WI38 (cell line): Measurements from ENCODE around the gene WWOX.

ENCODE experiments used
- H3K4me3 ChIP-seq: 2 replicates; pipeline ENCODE4 v1.5.1; 2011; ENCODE audit warnings: low read depth, mild to moderate bottlenecking, control low read depth, low read length
- TF ChIP-seq, protein P1 (sequence below): IDR thresholded peaks from 2 replicates; pipeline ENCODE4 v1.5.1; 2012; ENCODE audit warnings: low read depth, mild to moderate bottlenecking, control low read depth, low read length

WWOX gene

DNA sequence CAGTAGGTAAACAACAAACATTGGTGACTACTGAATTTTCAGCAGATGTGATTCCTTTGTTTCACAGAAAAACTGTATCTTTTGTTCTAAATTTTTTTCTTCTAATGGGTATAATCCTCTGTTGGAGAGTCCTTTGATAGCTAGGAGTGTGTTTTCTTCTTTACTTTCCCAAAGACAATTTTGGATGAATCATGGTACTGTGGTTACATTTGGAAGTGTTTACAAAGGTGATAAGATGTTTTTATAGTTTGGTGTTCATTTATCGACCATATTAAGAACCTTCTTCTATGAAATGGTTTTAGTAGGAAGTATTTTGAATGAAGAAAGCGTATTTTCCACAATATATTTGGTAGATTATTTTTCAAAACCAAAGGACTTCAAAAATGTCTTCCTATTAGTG is 333.7 kb downstream of the WWOX start:
- TF ChIP-seq, protein P1, sequence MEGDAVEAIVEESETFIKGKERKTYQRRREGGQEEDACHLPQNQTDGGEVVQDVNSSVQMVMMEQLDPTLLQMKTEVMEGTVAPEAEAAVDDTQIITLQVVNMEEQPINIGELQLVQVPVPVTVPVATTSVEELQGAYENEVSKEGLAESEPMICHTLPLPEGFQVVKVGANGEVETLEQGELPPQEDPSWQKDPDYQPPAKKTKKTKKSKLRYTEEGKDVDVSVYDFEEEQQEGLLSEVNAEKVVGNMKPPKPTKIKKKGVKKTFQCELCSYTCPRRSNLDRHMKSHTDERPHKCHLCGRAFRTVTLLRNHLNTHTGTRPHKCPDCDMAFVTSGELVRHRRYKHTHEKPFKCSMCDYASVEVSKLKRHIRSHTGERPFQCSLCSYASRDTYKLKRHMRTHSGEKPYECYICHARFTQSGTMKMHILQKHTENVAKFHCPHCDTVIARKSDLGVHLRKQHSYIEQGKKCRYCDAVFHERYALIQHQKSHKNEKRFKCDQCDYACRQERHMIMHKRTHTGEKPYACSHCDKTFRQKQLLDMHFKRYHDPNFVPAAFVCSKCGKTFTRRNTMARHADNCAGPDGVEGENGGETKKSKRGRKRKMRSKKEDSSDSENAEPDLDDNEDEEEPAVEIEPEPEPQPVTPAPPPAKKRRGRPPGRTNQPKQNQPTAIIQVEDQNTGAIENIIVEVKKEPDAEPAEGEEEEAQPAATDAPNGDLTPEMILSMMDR: no peak
- H3K4me3 ChIP-seq: no peak overlapping the region

DNA sequence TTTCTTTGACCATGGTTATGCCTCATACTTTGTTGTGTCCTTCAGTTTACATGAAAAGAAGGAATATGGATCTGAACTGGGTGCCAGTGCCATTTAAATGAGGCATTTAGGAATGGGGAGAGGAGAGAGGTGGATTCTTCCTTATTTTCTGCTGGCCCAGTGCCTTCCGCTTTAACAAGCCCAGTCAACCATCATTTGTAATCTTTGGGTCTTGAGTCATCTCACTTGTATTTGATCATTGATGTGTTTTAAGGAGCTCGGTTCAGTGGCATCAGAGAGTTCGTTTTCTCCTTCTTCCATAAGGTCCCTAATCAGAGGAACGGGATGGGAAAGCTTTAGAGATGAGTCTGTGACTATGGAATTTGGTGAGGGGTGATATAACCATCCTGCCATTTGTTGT is 334.9 kb downstream of the WWOX start:
- TF ChIP-seq, protein P1: no peak
- no peak overlapping the region for H3K4me3 ChIP-seq

DNA sequence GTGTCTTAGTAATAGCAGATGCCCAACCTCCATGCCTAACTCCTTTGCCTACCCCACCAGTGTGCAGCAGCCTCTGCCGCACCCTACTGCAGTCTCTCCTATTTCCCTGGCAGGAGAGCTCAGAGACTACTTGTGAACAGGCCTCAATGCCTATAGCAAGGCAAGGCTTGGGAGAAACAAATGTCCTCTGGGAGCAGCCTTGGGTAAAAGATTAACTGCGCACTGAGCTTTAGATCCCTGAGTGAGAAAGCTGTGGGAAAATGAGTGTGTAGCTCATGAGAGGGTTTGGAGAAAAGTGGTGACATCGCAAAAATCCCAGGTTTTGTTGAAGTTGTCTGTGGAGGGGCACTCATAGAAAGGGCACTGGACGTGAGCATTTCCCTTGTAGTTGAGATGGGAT is 335.8 kb downstream of the WWOX start:
- TF ChIP-seq, protein P1: no peak
- no peak overlapping the region for H3K4me3 ChIP-seq

DNA sequence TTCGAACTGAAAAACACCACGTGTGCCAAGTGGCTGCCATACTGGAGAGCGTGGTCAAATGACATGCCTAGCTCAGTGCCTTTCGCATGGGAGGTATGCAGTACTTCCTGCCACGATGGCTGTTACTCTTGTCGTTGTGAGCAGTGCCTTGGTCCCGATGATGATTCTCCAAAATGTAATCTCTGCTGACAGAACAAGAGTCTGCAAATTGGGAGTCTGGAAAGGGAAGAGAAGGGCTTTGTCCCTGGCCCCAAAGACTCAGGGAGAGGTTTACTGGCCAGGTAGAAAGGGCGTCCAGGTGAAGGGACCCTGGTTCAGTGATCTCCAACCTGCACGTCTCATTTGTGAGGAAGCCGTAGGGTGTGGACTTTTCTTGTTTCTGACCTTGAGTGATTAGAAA is 336.6 kb downstream of the WWOX start:
- TF ChIP-seq, protein P1: no peak

DNA sequence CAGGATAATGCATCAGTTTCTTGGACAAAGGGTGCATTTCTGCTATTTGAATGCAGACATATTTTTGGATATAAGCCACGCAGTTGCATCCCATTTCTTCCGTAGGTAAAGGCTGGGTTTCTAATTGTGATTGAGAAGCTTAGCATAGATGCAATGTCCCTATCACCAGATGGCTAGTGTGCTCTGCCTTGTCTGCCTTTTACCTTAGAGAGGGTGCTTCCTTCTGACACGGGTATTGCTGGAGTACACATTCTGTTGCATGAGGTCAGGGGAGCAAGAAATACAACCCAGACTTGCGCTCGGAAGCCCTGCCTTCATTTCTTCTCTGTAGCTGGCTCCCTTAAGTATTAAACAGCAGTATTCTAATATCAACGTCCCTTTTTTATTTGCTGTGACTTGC is 337.4 kb downstream of the WWOX start:
- TF ChIP-seq, protein P1: no peak
- no peak overlapping the region for H3K4me3 ChIP-seq

More for the DNA sequence above, 336.6 kb downstream of the WWOX start:
- H3K4me3 ChIP-seq: no peak overlapping the region

DNA sequence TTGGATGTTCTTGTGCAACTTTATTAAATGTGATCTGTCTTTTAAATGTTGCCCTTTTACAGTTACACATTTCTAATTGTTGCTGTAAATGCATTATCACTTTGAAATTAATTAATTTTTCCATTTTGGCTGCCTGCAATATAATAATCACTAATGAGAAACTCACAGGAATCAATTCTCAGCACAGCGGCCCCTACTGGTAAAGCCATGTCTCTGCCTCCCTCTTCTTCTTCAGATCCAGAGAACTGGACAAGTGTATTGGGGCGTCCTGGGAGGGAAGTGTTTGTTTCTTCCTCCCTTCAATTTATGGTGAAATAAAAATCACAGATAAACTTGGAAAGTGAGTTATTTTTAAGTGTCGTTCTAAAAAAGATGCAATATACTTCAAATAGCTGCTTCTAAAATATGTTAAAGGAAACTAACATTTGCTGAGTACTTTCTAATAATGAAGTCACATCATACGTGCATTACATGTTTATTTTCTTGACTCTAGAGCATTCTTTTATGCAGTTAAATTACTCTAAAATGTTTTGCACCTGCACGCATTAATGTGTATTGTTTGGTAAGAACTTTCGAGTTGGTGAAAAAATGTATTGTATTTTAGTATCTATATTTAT is 338.0 kb downstream of the WWOX start:
- TF ChIP-seq, protein P1: peak; percentile 41; the same call in 1 of the 2 replicates
- no peak overlapping the region for H3K4me3 ChIP-seq

DNA sequence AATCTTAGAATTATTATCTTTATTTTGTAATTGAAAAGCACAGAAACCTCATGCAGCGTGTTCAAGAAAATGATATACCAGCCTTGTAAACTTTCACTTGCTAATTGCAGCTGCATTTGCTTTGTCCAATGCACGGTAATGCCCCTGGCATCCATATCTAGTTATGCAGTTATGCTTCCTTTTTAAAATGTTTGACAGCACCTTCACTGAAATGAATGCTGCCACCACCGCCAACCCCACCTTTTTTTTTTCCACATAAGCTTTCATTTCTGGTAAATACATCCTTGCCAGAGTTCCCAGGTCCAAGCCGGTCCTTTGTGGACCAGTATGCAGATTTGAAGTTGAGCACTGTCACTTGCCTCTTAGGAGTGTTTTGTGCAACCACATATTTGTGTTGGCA is 338.8 kb downstream of the WWOX start:
- H3K4me3 ChIP-seq: no peak overlapping the region
- TF ChIP-seq, protein P1: no peak
